ENCODE data around the gene CEP44.
"Not testable (repeated sequence)": the region's sequence is repeated elsewhere in the genome, so short reads cannot be mapped to it uniquely, and the experiment has no call there.

Gene CEP44

DNA sequence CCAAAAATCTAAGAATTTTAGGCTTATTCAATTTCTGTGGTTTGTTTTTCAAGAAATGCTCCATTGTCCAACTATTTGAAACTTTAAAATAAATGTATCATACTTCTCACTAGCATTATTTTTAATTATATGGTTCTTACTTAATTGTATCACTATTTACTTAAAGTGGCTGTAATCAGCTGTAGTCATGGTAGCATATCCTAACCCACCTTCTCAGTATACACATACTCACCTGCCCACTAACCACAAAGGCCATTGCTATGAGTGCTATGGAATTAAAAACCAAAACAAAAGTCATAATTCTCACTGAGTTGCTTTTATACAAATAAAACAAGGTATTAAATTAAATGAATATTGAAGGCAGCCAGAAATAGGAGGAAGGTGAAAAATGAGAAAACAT lies 5.2 kb upstream of the CEP44 start:
- no peak for DNase-seq (ENCODE audit: low read depth)

DNA sequence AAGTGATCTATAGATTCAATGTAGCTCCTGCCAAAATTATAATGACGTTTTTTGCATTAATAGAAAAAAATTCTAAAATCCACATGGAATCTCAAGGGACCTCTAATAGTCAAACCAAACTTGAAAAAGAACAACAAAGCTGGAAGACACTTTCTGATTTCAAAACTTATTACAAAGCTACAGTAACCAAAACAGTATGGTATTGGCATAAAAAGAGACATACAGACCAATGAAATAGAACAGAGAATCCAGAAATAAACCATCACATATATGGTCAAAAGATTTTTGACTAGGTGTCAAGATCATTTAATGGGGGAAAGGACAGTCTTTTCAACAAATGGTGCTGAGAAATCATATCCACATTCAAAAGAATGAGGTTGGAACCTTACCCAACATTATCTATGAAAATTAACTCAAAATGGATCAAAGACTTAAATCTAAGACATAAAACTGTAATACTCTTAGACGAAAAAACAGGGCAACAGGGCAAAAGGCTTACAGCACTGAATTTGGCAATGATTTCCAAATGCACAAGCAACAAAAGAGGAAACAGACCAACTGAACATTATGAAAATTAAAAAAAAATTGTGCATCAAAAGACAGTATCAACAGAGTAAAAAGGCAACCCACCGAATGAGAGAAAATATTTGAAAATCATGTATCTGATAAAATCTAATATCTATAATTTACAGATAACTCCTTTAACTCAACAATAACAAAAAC lies 4.1 kb upstream of the CEP44 start:
- DNase-seq (ENCODE audit: low read depth) = no peak

DNA sequence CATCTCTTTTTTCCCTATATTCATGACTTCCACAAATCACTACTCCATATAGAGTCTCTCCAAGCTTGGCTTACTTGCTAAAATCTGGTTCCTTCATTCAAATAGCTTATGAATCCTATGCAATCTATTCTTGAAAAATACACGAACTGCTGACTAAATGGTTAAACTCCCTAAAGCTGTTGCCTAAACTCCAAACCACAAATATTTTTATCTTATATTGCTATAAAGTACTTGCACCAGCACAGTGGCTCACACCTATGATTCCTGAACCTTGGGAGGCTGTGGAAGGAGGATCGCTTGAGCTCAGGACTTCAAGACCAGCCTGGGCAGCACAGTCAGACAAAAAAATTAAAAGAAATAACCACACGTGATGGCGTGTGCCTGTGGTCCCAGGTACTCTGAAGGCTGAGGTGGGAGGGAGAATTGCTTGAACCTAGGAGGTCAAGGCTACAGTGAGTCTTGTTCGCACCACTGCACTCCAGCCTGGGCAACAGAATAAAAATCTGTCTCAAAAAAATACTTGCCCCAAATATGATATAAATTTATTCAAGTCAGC lies 2.5 kb upstream of the CEP44 start:
- no peak for DNase-seq (ENCODE audit: low read depth)

DNA sequence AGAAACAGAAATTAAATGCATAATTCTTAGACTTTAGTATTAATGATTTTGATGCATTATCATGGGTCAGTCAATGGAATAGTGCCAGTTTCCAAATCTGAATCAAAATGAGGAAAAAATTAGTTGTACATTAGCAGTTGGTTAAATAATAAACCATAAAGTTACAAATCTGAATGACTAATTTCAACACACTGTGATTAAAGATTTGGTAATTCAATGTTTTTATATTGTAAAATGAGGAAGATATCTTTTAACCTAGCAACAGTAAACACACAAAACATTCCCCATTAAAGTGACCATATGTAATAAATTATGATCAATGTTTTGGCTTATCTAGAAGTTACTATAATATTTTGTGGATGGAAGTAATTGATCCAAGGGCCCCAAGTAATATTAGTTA lies 1.8 kb upstream of the CEP44 start:
- no peak for DNase-seq (ENCODE audit: low read depth)

DNA sequence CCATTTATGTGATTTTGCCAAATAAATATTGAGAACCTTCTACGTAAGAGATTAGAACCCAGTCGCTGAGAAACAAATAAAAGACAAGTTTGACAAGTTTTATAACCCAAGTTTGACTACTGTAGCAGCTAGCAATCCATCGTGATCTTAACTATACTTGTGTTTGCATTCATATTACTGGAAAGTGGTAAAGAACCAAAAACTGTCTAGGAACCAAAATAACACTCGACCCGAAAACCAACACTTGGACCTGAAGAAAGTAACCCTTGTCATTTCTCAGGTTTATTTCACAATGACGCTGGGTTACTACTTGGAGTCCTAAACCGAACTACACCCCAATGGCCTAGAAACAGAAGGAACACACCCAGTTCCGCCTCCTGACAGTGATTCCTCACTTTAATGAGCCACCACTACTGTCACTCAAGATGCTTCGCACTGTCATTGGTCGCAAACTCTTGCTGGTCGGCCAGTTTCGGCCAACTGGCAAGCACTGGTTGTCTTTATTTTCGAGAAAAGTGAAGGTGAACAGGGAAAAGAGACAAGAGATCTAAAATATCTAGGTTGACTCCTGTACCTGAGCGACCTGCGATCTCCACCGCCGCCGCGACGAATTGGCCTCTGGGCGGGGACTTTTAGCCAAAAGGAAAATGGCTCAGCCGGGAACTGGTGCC lies 740 bp upstream of the CEP44 start:
- peak; percentile 94 for DNase-seq (ENCODE audit: low read depth)

DNA sequence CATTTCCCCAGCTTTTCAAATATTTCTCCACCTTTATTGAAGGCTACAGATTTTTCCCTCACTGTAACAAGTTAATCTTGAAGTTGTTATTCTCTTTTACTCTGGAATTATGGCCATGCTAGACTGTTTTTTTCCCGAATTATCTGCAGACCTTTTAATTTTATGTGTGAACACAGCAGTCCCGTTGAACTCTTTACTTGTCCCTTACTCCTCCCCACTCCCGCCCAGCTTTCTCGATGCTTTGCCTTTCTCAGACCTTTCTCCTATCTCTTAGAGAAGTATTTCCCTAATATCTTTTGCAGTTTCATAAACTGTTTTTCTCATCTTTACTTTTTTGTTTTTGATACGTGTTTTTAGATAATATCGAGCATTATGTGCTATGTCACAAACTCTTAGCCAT lies 776 bp downstream of the CEP44 start:
- DNase-seq (ENCODE audit: low read depth) = no peak

DNA sequence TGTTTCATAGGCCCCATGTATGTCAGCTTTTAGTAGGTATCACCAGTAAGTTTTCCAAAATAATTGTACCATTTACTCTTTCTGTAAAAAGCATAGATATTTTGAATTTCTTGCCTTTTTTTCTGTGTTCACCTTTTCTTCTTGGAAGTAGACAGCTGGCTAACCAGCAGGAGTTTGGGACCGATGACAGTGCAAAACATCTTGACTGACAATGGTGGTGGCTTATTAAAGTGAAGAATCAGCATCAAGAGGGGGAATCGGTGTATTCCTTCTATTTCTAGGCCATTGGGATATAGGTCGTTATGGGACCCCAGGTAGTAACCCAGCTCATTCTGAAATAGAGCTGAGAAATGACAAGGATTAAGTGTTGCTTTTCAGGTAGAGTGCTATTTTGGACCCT lies 3.2 kb downstream of the CEP44 start:
- no peak for DNase-seq (ENCODE audit: low read depth)

DNA sequence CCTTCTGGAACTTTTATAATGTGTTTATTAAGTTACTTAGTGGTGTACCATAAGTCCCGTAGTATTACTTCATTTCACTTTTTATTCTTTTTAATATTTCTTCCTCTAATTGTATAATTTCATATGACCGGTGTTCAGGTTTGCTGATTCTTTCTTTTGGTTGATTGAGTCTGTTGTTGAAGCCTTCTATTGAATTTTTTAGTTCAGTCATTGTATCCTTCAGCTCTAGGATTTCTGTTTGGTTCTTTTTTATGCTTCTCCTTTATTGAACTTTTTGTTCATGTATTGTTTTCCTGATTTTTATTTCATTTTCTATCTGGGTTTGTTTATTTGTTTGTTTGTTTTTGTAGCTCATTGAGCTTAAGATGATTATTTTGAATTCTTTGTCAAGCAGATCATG lies 8.8 kb downstream of the CEP44 start:
- DNase-seq (ENCODE audit: low read depth) = no peak

DNA sequence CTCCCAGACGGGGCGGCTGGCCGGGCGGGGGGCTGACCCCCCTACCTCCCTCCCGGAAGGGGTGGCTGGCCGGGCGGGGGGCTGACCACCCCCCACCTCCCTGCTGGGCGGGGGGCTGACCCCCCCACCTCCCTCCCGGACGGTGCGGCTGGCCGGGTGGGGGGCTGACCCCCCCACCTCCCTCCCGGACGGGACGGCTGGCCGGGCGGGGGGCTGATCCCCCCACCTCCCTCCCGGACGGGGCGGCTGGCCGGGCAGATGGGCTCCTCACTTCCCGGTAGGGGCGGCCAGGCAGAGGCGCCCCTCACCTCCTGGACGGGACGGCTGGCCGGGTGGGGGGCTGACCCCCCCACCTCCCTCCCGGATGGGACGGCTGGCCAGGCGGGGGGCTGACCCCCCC lies 10.9 kb downstream of the CEP44 start:
- DNase-seq (ENCODE audit: low read depth) = not testable (repeated sequence)

DNA sequence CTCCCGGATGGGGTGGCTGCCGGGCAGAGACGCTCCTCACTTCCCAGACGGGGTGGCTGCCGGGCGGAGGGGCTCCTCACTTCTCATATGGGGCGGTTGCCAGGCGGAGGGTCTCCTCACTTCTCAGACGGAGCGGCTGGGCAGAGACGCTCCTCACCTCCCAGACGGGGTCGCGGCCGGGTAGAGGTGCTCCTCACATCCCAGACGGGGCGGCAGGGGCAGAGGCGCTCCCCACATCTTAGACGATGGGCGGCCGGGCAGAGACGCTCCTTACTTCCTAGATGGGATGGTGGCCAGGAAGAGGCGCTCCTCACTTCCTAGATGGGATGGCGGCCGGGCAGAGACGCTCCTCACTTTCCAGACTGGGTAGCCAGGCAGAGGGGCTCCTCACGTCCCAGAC lies 11.4 kb downstream of the CEP44 start:
- DNase-seq (ENCODE audit: low read depth) = not testable (repeated sequence)

DNA sequence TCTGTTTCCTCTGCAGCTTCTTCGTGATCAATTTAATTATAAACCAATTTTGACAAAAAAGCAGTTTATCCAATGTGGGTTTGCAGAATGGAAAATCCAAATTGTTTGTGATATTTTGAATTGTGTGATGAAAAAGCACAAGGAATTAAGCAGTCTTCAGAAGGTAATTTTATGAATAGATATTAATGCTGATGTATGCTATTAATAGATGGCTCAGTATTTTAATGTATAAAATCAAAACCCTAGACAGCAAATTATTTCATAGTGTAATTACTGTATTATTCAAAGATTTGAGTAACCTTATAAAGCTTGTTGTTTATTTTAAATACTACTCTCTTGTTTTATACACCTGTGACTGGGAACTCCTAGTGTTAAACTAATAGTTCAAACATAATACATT lies 20.0 kb downstream of the CEP44 start:
- DNase-seq (ENCODE audit: low read depth) = no peak

DNA sequence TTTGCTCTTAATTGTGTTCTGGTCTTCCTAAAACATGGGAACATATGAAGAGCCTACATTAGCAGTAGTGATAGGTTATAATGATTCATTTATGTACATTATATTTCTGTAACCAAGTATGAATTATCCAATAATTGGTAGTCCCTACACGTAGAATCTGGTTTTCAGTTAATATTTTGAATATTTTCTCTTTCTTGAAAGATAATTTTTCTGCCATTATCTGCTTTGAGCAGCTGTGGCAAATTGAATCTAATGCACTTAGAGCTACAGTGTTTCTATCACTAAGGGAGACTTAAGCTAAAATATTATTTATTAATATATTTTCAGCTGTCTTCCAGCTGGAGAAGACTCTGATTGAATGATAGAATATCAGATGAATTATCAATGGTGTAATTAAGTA lies 21.0 kb downstream of the CEP44 start:
- DNase-seq (ENCODE audit: low read depth) = no peak

DNA sequence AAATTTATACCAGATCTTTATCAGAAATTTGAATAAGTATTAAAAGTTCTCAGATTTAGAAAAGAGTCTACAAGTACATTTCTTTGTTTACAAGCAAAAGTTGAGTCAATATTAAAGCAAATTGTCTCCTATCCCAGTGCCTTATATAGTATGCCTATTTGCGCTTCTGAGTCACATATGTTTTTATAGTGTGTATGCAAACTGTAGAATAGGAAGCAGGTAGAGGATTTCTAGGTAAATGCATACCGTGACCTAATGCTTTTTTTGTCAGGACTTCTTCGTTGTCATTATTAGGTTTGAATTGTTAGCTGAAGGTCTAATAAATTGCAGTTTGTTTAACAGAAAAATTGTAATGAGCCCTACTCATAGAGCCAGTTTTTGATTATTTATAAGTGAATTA lies 22.2 kb downstream of the CEP44 start:
- no peak for DNase-seq (ENCODE audit: low read depth)

DNA sequence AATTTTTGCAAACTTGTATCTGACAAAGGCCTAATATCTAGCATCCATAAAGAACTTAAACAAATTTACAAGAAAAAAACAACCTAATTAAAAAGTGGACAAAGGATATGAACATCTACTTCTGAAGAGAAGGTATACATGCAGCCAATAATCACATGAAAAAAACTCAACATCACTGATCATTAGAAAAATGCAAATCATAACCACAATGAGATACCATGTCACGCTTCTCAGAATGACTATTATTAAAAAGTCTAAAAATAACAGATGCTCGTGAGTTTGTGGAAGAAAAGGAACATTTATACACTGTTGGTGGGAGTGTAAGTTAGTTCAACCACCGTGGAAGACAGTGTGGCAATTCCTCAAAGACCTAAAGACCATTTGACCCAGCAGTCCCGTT lies 24.0 kb downstream of the CEP44 start:
- DNase-seq (ENCODE audit: low read depth) = no peak

DNA sequence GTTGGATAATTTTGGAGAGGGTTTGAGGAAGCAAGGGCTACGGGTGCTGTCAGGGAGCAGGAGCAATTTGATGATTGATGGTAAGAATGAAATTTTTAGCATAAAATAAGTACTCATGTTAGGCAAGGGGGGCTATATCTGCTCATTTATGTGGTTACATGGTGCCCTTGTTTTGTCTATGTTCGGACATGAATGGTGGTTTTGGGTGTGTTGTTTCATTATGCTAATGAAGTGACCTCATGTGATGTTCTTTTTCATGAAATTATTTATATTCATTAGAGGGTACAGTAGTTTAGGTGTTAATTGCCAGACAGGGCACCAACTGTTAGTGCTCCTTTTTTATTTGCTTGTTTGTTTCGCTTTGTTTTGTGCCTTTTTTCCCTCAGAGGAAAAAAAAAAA lies 29.3 kb downstream of the CEP44 start:
- no peak for DNase-seq (ENCODE audit: low read depth)

DNA sequence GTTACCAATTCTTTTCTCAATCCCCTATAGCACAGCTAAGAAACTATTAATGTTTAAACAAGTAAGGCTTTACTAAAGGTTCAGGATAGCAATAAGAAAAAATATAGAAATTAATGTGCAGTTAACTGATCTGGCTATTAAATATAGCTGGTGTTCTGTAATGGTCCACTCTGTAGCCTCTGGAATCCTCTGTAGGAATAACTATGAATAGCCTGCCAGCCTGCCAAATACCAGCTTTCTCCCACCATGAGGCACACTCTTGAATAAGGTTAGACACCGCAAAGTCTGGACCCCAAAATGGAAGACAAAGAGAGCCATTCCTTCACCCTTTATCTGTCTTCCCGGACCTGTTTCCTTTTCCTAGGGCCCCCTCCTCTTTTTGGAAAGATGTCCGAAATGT lies 30.6 kb downstream of the CEP44 start:
- no peak for DNase-seq (ENCODE audit: low read depth)

DNA sequence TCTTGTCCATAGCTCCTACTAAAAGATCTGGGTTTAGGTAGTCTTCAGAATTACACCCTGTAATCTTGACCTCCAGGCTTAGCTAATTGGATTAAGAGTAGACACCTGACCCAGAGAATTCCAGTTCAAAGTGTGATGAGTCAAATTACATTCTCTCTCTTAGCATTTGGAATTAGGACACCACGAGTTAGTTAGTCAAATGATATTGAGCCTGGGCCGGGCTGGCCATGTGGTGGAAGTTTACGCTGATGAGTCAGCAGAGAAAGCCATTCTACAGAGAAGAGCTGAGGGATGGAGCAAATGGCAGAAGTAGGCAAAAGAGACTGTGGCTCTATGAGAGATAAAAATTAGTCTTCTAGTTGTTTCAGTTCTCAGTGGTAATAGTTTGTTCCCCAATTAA lies 31.1 kb downstream of the CEP44 start:
- DNase-seq (ENCODE audit: low read depth) = peak; percentile 71

DNA sequence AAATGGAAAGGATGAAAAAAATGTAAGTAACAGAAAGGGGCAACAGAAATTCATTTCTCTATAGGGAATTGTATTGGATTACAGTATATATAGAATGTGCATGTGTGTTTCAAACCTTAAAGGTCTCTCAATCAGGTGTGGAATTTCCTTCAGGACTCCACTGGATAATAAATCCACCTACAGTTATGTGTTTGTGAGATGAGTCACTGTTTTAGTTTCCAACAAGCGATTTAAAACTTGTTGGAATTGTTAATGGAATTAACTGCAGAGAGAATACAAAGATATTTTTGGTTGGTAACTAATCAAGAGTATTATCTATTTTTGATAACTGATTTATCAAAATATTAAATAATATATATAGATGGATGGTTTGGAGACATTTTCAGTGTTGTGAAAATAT lies 32.8 kb downstream of the CEP44 start:
- no peak for DNase-seq (ENCODE audit: low read depth)

DNA sequence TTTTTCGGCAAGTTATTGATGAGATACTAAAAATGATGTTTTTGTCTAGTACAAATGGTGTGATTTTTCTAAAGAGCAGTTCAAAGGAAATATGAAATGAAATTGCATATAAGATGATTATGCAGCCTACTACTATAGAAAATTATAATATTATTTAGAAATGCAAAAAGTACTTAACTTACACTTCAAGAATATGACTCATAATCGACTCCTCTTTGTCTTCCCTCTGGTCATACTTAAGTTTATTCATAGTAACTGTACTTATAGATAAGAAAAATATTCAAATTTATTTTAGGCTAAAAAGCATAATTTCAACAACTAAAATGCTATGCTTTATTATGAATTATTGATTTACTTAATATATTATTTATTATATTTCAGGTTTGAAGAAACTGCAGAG lies 33.2 kb downstream of the CEP44 start:
- DNase-seq (ENCODE audit: low read depth) = no peak

DNA sequence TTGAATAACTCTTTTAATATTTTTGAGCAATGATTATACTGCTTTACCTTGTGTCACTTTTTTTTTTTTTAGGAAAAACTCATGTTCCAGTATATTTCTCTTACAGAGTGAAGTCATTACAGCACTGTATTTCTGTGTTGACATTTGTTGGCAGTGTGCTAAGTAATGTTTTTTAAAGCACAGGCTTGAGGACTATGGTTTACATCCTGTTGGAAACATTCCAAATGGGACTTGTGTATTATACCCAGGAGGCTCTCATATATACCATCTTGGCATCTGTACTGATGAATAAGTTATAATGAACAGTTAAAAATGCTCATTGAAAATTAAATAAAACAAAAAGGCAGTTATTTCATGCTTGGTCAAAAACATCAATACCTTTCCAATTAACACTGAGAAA lies 33.8 kb downstream of the CEP44 start:
- peak; percentile 24 for DNase-seq (ENCODE audit: low read depth)

DNA sequence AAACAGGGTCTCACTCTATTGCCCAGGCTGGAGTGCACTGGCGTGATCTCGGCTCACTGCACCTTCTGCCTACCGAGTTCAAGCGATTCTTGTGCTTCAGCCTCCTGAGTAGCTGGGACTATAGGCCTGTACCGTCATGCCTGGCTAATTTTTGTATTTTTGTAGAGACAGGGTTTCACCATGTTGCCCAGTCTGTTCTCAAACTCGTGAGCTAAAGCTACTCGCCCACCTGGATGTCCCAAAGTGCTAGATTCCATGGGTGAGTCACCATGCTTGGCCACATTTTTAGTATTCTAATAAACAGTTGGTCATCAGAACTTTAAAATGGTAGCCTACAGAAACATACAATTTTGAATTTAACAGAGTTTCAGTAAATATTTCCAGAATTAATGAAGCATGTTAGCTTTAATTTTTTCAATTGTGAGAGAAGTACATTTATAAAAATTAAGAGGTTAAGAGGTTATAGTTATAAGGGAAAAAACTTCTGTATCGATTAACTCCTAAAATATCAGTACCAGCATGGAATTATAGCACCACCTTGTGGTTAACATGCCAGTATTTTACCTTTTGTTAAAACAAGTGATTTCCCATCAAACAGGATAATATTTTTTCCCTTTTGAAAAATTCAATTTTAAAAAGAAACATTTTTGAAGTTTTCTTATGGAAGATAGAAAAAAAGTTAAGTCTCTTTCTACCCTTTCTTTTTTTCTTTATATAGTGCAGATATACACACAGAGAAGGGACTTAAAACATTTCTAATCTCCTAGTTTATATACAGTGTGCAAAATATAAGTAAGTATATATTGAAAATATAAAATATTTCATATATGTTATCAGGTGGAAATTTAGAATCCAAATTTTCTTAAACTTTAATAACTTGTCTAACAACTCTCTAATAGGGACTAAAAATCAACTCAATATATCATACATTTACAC lies 35.4 kb downstream of the CEP44 start:
- DNase-seq (ENCODE audit: low read depth) = peak; percentile 36

DNA sequence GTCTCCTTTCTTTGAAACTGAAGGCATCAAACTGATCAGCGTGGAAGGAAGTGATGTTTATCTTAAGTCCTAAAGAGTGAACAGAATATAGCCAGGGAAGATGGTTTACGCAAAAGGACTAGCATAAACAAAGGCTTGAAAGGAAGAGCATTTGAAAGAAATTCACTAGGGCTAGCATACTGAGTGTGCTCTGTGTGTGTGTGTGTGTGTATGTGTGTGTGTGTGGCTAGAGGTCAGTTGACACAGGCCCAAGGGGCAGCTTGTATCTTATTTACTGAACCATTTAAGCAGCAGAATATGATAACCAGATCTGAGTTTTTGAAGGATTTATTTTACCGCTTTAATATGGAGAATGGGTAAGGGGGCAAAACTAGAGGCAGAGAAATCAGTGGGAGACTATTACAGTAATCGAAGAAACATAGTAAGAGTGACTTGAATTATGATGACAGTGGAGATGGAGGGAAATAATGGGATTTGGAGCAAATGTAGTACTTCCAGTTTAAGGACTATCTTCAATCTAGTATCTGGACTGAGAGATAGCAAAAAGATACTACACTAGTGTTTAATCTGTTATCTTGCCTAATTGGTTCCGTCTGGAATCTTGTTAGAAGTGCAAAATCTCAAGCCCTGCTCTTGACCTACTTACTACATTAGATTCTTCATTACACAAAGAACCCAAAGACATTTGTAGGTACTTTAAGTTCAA lies 36.9 kb downstream of the CEP44 start:
- DNase-seq (ENCODE audit: low read depth) = no peak
